Measurements from ENCODE around the gene HACE1. TPM values are rescaled to one million over a fixed set of nuclear protein-coding genes. Genes with fewer than 3 reads are reported as not detected.

HACE1 gene
- total and polyA plus RNA-seq, 2 experiments from 2014 or later = 14.8 to 42.6 TPM

- no peak overlapping the region for H3K27ac ChIP-seq
- H3K4me1 ChIP-seq (ENCODE audit: low read depth) = no peaks in the 10 kb centered on the region
Observed at GRCh38 chr6:104710543-104711335, 149.0 kb downstream of the HACE1 start.

GRCh38 chr6:104705916-104706442 is 153.7 kb downstream of the HACE1 start:
- no peaks in the 10 kb centered on the region for H3K9me3 ChIP-seq (ENCODE audit: low read depth)
- no peak for DNase-seq (ENCODE audit: low read depth in 1 of 2, low spot score in 1 of 2)
- no peak overlapping the region for H3K27ac ChIP-seq
- no peak for TF ChIP-seq CTCF (IDR thresholded peaks at IDR 0.05; ENCODE audit: low read depth, low read length)
- no peaks in the 10 kb centered on the region for H3K36me3 ChIP-seq
- H3K27me3 ChIP-seq = no peaks in the 10 kb centered on the region
- peaks cover 11% of the 10 kb centered on the region for H3K4me1 ChIP-seq (ENCODE audit: low read depth)
- no peak overlapping the region for H3K4me3 ChIP-seq

More at GRCh38 chr6:104710543-104711335, 149.0 kb downstream of the HACE1 start:
- no peaks in the 10 kb centered on the region for H3K27me3 ChIP-seq
- no peak for TF ChIP-seq CTCF (IDR thresholded peaks at IDR 0.05; ENCODE audit: low read depth, low read length)
- no peaks in the 10 kb centered on the region for H3K9me3 ChIP-seq (ENCODE audit: low read depth)
- H3K4me3 ChIP-seq = no peak overlapping the region
- no peaks in the 10 kb centered on the region for H3K36me3 ChIP-seq
- DNase-seq (ENCODE audit: low read depth in 1 of 2, low spot score in 1 of 2) = no peak

GRCh38 chr6:104705095-104705707 is 154.5 kb downstream of the HACE1 start:
- Histone ChIP-seq H3K9me3 (ENCODE audit: low read depth) (no peaks in the 10 kb centered on the region), H3K4me3 (no peak overlapping the region), H3K27me3 (no peaks in the 10 kb centered on the region), H3K36me3 (no peaks in the 10 kb centered on the region), H3K27ac (no peak overlapping the region), H3K4me1 (ENCODE audit: low read depth) (peaks cover 11% of the 10 kb centered on the region)
- peak in 1 of 2 donors; percentile 72 for DNase-seq (ENCODE audit: low read depth in 1 of 2, low spot score in 1 of 2)
- TF ChIP-seq CTCF (IDR thresholded peaks at IDR 0.05; ENCODE audit: low read depth, low read length) = no peak

GRCh38 chr6:104704191-104704590 is 155.5 kb downstream of the HACE1 start:
- no peak for DNase-seq (ENCODE audit: low read depth in 1 of 2, low spot score in 1 of 2)
- no peak overlapping the region for H3K27ac ChIP-seq
- no peaks in the 10 kb centered on the region for H3K27me3 ChIP-seq
- no peak overlapping the region for H3K4me3 ChIP-seq
- no peak for TF ChIP-seq CTCF (IDR thresholded peaks at IDR 0.05; ENCODE audit: low read depth, low read length)
- H3K36me3 ChIP-seq = no peaks in the 10 kb centered on the region
- peaks cover 11% of the 10 kb centered on the region for H3K4me1 ChIP-seq (ENCODE audit: low read depth)
- no peaks in the 10 kb centered on the region for H3K9me3 ChIP-seq (ENCODE audit: low read depth)

GRCh38 chr6:104702126-104702841 is 157.4 kb downstream of the HACE1 start:
- Histone ChIP-seq H3K27ac (no peak overlapping the region), H3K27me3 (no peaks in the 10 kb centered on the region), H3K4me3 (no peak overlapping the region), H3K36me3 (no peaks in the 10 kb centered on the region), H3K4me1 (ENCODE audit: low read depth) (peaks cover 11% of the 10 kb centered on the region), H3K9me3 (ENCODE audit: low read depth) (no peaks in the 10 kb centered on the region)
- no peak for DNase-seq (ENCODE audit: low read depth in 1 of 2, low spot score in 1 of 2)
- no peak for TF ChIP-seq CTCF (IDR thresholded peaks at IDR 0.05; ENCODE audit: low read depth, low read length)
